HCT116 (cell line): Measurements from ENCODE around the gene PPM1D. TPM values are rescaled to one million over a fixed set of nuclear protein-coding genes. Genes with fewer than 3 reads are reported as not detected.

Experiments
- ATAC-seq: fragments of 200-7000 bp; cut with Tn5 transposase; 2 replicates; pipeline ENCODE4 v1.9.1; 2020; ENCODE audit warnings: mild to moderate bottlenecking, moderate library complexity
- BruUV-seq: library from RNA; stranded (reverse); fragments of 400-500 nt; replicated peaks from 2 replicates; lab custom pipeline; 2021; lab: Mats Ljungman, UMichigan
- CTCF ChIA-PET: fragments of 300-600 bp; sonication (Branson Sonifier 250); formaldehyde crosslinking; loops from one replicate; lab custom pipeline; 2021; ENCODE audit warnings: antibody characterized with exemption; lab: Charles Lee
- POLR2A ChIA-PET: fragments of 300-600, 350-600 bp; sonication (Branson Sonifier 250); formaldehyde crosslinking; loops from one replicate; lab custom pipeline; 2021; ENCODE audit warnings: antibody characterized with exemption; lab: Charles Lee
- RAD21 ChIA-PET, 2 experiments: fragments of 300-600 bp; sonication (Branson Sonifier 250); formaldehyde crosslinking; loops; one replicate each; lab custom pipeline; 2023; ENCODE audit warnings: low total read pairs in 2 of 2; ENCODE audit not compliant: uncharacterized antibody in 2 of 2, unreplicated experiment in 2 of 2, low non-redundant PET in 1 of 2; lab: Charles Lee
- DNase-seq: peaks from one replicate; pipeline ENCODE4 v3.0.0-alpha.2; 2010; ENCODE audit warnings: low read depth, low spot score
- H2AFZ ChIP-seq: fragments of 200-600 bp; shearing (Covaris generic), sonication (generic); 2 replicates; pipeline ENCODE4 v1.6.1; 2017; ENCODE audit warnings: low read depth, mixed run types, mixed read lengths, antibody characterized with exemption, low read length; ENCODE audit not compliant: poor library complexity, severe bottlenecking
- H3K27ac ChIP-seq: 2 replicates; pipeline ENCODE4 v1.5.1; 2012; ENCODE audit warnings: low read depth, low read length
- H3K27me3 ChIP-seq: fragments of 200-600 bp; sonication (generic); 2 replicates; pipeline ENCODE4 v1.6.1; 2016; ENCODE audit warnings: mixed run types, low read length, mixed read lengths; ENCODE audit not compliant: insufficient read depth
- H3K36me3 ChIP-seq, 2 experiments: fragments of 200-500 bp in 1 of 2; fragments of 200-600 bp in 1 of 2; sonication (Bioruptor generic) in 1 of 2; sonication (generic) in 1 of 2; 2 replicates each; pipeline versions ENCODE4 v1.5.1 to v1.6.1; 2014 to 2016; ENCODE audit warnings: low read length in 2 of 2, inconsistent platforms in 1 of 2, mixed read lengths in 1 of 2, mixed run types in 1 of 2; ENCODE audit not compliant: insufficient read depth in 2 of 2, control insufficient read depth in 1 of 2
- H3K4me1 ChIP-seq, 2 experiments: fragments of 200-600 bp in 1 of 2; sonication (generic) in 1 of 2; 2 replicates each; pipeline versions ENCODE4 v1.5.1 to v1.6.1; 2012 to 2017; ENCODE audit warnings: low read length in 2 of 2, inconsistent platforms in 1 of 2, mild to moderate bottlenecking in 1 of 2, mixed read lengths in 1 of 2, mixed run types in 1 of 2, moderate library complexity in 1 of 2; ENCODE audit not compliant: insufficient read depth in 2 of 2, control insufficient read depth in 1 of 2
- H3K4me2 ChIP-seq: fragments of 200-600 bp; sonication (generic); 2 replicates; pipeline ENCODE4 v1.6.1; 2017; ENCODE audit warnings: mixed run types, low read length, mixed read lengths
- H3K4me3 ChIP-seq, 2 experiments: fragments of 200-600 bp in 1 of 2; sonication (generic) in 1 of 2; replicated peaks in 1 of 2; 2 replicates each; pipeline ENCODE4 v1.5.1; 2011 to 2016; ENCODE audit warnings: low read length in 2 of 2, control low read depth in 1 of 2, low read depth in 1 of 2, mild to moderate bottlenecking in 1 of 2, mixed read lengths in 1 of 2, mixed run types in 1 of 2
- H3K79me2 ChIP-seq: fragments of 200-600 bp; sonication (generic); 2 replicates; pipeline ENCODE4 v1.6.1; 2017; ENCODE audit warnings: mild to moderate bottlenecking, mixed run types, low read length, moderate library complexity, mixed read lengths; ENCODE audit not compliant: insufficient read depth
- H3K9ac ChIP-seq: fragments of 200-600 bp; sonication (generic); 2 replicates; pipeline ENCODE4 v1.6.1; 2016; ENCODE audit warnings: low read length, mixed read lengths
- H3K9me2 ChIP-seq: fragments of 200-600 bp; sonication (generic), shearing (Covaris generic); 2 replicates; pipeline ENCODE4 v1.6.1; 2017; ENCODE audit warnings: mixed run types, mild to moderate bottlenecking, moderate library complexity; ENCODE audit not compliant: insufficient read depth
- H3K9me3 ChIP-seq, 2 experiments: fragments of 200-500 bp in 1 of 2; fragments of 200-600 bp in 1 of 2; sonication (Bioruptor generic) in 1 of 2; sonication (generic) in 1 of 2; 2 replicates each; pipeline ENCODE4 v1.6.1; 2014 to 2017; ENCODE audit warnings: low read length in 2 of 2, mixed read lengths in 2 of 2, inconsistent platforms in 1 of 2, low read depth in 1 of 2, mild to moderate bottlenecking in 1 of 2, mixed run types in 1 of 2, moderate library complexity in 1 of 2; ENCODE audit not compliant: control insufficient read depth in 1 of 2, insufficient read depth in 1 of 2
- H4K20me1 ChIP-seq: fragments of 200-600 bp; sonication (generic), shearing (Covaris generic); 2 replicates; pipeline ENCODE4 v1.6.1; 2017; ENCODE audit warnings: mixed run types, mild to moderate bottlenecking, moderate library complexity; ENCODE audit not compliant: insufficient read depth
- EGR1 ChIP-seq: IDR thresholded peaks from 2 replicates; pipeline ENCODE4 v1.6.1; 2012; ENCODE audit warnings: low read depth
- ELF1 ChIP-seq: IDR thresholded peaks from 2 replicates; pipeline ENCODE4 v1.6.1; 2012; ENCODE audit warnings: low read depth, borderline replicate concordance
- EZH2 ChIP-seq: fragments of 200-600 bp; sonication (generic); IDR thresholded peaks from 2 replicates; pipeline ENCODE4 v1.6.1; 2017; ENCODE audit warnings: antibody characterized with exemption, mixed run types
- EZH2phosphoT487 ChIP-seq: fragments of 200-600 bp; IDR thresholded peaks from 2 replicates; pipeline ENCODE4 v1.6.1; 2018; ENCODE audit warnings: antibody characterized with exemption, borderline replicate concordance
- JUND ChIP-seq: IDR thresholded peaks from 2 replicates; pipeline ENCODE4 v1.6.1; 2012
- SRF ChIP-seq: IDR thresholded peaks from 2 replicates; pipeline ENCODE4 v1.6.1; 2012; ENCODE audit warnings: low read depth
- intact Hi-C: fragments of 100-400 bp; cut with micrococcal nuclease; formaldehyde crosslinking; loops from 2 replicates; pipeline ENCODE4 v1.10.0; 2022
- total RNA-seq: library from RNA; stranded (reverse); gene quantifications from one replicate; pipeline ENCODE4 v1.2.1, GENCODE V29; 2021; ENCODE audit not compliant: unreplicated experiment
- TF ChIP-seq, protein P1 (sequence below): IDR thresholded peaks from 2 replicates; pipeline ENCODE4 v1.6.1; 2012
- TF ChIP-seq, protein P2 (sequence below), 3 experiments: fragments of 200-600 bp in 1 of 3; sonication (generic) in 1 of 3; IDR thresholded peaks in 2 of 3; conservative IDR thresholded peaks in 1 of 3; 2 replicates each; pipeline ENCODE4 v1.5.1; 2012 to 2017; ENCODE audit warnings: low read depth in 2 of 3, low read length in 2 of 3, antibody characterized with exemption in 1 of 3, borderline replicate concordance in 1 of 3, control low read depth in 1 of 3, mild to moderate bottlenecking in 1 of 3, mixed read lengths in 1 of 3, mixed run types in 1 of 3, moderate library complexity in 1 of 3; ENCODE audit not compliant: insufficient read depth in 1 of 3
- TF ChIP-seq, protein P3 (sequence below): IDR thresholded peaks from 2 replicates; pipeline ENCODE4 v1.6.1; 2012

PPM1D gene
- total RNA-seq, 1 experiment from 2014 or later = 29.1 TPM

DNA sequence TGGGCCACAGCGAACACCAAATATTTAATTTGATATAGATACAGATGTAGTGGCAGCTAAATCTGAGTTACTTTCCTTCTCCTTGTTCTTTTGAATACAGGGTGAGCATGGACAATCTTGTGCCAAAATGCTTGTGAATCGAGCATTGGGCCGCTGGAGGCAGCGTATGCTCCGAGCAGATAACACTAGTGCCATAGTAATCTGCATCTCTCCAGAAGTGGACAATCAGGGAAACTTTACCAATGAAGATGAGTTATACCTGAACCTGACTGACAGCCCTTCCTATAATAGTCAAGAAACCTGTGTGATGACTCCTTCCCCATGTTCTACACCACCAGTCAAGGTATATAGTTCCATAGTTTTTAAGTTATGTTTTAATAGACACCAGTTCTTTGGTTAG, 56.5 kb downstream of the PPM1D start:
- POLR2A ChIA-PET = no interaction called here
- H3K79me2 ChIP-seq = peaks cover 42% of the 10 kb centered on the region

More for the DNA sequence above, 56.5 kb downstream of the PPM1D start:
- Histone ChIP-seq H3K9me3 (no peaks in the 10 kb centered on the region), H3K27me3 (no peaks in the 10 kb centered on the region), H3K4me1 (no peaks in the 10 kb centered on the region), H3K4me3 (no peak overlapping the region), H3K4me2 (no peak overlapping the region), H3K36me3 (peaks cover 7 to 11% of the 10 kb centered on the region in 2 experiments; a peak in 3 of 4 replicates), H4K20me1 (no peaks in the 10 kb centered on the region), H2AFZ (no peak overlapping the region), H3K9me2 (no peaks in the 10 kb centered on the region), H3K9ac (no peak overlapping the region), H3K27ac (no peak overlapping the region)
- ChIA-PET CTCF (interaction anchor here (1.5 kb wide), 1 partner anchor 16 kb away, joined by 3 read pairs; no protein-coding TSS in a partner anchor), RAD21 (no interaction called here)
- ATAC-seq (no peak), DNase-seq (no peak)
- BruUV-seq = no TSS peak
- intact Hi-C loops = no loop called here
- TF ChIP-seq EGR1 = no peak
- TF ChIP-seq JUND = no peak
- TF ChIP-seq SRF = no peak
- TF ChIP-seq ELF1 = no peak
- TF ChIP-seq, protein P1, sequence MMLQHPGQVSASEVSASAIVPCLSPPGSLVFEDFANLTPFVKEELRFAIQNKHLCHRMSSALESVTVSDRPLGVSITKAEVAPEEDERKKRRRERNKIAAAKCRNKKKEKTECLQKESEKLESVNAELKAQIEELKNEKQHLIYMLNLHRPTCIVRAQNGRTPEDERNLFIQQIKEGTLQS = no peak
- TF ChIP-seq, protein P2, sequence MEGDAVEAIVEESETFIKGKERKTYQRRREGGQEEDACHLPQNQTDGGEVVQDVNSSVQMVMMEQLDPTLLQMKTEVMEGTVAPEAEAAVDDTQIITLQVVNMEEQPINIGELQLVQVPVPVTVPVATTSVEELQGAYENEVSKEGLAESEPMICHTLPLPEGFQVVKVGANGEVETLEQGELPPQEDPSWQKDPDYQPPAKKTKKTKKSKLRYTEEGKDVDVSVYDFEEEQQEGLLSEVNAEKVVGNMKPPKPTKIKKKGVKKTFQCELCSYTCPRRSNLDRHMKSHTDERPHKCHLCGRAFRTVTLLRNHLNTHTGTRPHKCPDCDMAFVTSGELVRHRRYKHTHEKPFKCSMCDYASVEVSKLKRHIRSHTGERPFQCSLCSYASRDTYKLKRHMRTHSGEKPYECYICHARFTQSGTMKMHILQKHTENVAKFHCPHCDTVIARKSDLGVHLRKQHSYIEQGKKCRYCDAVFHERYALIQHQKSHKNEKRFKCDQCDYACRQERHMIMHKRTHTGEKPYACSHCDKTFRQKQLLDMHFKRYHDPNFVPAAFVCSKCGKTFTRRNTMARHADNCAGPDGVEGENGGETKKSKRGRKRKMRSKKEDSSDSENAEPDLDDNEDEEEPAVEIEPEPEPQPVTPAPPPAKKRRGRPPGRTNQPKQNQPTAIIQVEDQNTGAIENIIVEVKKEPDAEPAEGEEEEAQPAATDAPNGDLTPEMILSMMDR (IDR thresholded peaks at IDR 0.05 in 2 of 3, conservative IDR thresholded peaks at IDR 0.05 in 1 of 3; ENCODE audit: borderline replicate concordance in 1 of 3, insufficient read depth in 1 of 3, low read depth in 2 of 3, low read length in 2 of 3) = no peak
- TF ChIP-seq EZH2 = no peak
- TF ChIP-seq, protein P3, sequence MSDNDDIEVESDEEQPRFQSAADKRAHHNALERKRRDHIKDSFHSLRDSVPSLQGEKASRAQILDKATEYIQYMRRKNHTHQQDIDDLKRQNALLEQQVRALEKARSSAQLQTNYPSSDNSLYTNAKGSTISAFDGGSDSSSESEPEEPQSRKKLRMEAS = no peak
- no peak for TF ChIP-seq EZH2phosphoT487
- TF ChIP-seq, all 23 proteins: peak for 0
